Cardiac fibroblast (primary cell): Measurements from ENCODE around the gene SCUBE1.

Experiments
- DNase-seq, 2 donors: peaks; one replicate each; pipeline versions ENCODE4 v3.0.0 to v3.0.0-alpha.2; 2010; ENCODE audit warnings: low read depth in 2 of 2
- H3K4me3 ChIP-seq, 2 donors: replicated peaks in 1 of 2; 1 replicate in 1 of 2; 2 replicates in 1 of 2; pipeline ENCODE4 v1.5.1; 2011; ENCODE audit warnings: low read depth in 2 of 2, low read length in 2 of 2, mild to moderate bottlenecking in 2 of 2, moderate library complexity in 1 of 2
- CTCF ChIP-seq: IDR thresholded peaks from one replicate; pipeline ENCODE4 v1.5.1; 2011; ENCODE audit warnings: low read depth, mild to moderate bottlenecking, low read length, inconsistent platforms

Gene SCUBE1

GRCh38 chr22:43227239-43227630 is 115.9 kb downstream of the SCUBE1 start:
- no peak overlapping the region for H3K4me3 ChIP-seq
- no peak for DNase-seq
- TF ChIP-seq CTCF = no peak

- peak in 1 of 2 donors; percentile 44 for DNase-seq
Measured at GRCh38 chr22:43226377-43227238, 116.6 kb downstream of the SCUBE1 start.

GRCh38 chr22:43225609-43226008 is 117.6 kb downstream of the SCUBE1 start:
- H3K4me3 ChIP-seq = no peak overlapping the region
- TF ChIP-seq CTCF = no peak
- no peak for DNase-seq

More at GRCh38 chr22:43226377-43227238, 116.6 kb downstream of the SCUBE1 start:
- no peak for TF ChIP-seq CTCF
- H3K4me3 ChIP-seq = no peak overlapping the region

GRCh38 chr22:43222987-43223386 is 120.2 kb downstream of the SCUBE1 start:
- TF ChIP-seq CTCF = no peak
- H3K4me3 ChIP-seq = no peak overlapping the region
- DNase-seq = no peak

GRCh38 chr22:43222262-43222661 is 120.9 kb downstream of the SCUBE1 start:
- TF ChIP-seq CTCF = no peak
- peak in 1 of 2 donors; percentile 4 for DNase-seq
- no peak overlapping the region for H3K4me3 ChIP-seq

GRCh38 chr22:43220625-43221380 is 122.4 kb downstream of the SCUBE1 start:
- H3K4me3 ChIP-seq = no peak overlapping the region
- DNase-seq = no peak
- TF ChIP-seq CTCF = no peak
